GM21423 (cell line): ENCODE results near the gene PABPC1L.

Source experiments
- ATAC-seq: cut with Tn5 transposase; IDR thresholded peaks from one replicate; pipeline ENCODE4 v1.9.1; 2021; ENCODE audit warnings: mild to moderate bottlenecking, moderate library complexity; ENCODE audit not compliant: unreplicated experiment

PABPC1L gene

DNA sequence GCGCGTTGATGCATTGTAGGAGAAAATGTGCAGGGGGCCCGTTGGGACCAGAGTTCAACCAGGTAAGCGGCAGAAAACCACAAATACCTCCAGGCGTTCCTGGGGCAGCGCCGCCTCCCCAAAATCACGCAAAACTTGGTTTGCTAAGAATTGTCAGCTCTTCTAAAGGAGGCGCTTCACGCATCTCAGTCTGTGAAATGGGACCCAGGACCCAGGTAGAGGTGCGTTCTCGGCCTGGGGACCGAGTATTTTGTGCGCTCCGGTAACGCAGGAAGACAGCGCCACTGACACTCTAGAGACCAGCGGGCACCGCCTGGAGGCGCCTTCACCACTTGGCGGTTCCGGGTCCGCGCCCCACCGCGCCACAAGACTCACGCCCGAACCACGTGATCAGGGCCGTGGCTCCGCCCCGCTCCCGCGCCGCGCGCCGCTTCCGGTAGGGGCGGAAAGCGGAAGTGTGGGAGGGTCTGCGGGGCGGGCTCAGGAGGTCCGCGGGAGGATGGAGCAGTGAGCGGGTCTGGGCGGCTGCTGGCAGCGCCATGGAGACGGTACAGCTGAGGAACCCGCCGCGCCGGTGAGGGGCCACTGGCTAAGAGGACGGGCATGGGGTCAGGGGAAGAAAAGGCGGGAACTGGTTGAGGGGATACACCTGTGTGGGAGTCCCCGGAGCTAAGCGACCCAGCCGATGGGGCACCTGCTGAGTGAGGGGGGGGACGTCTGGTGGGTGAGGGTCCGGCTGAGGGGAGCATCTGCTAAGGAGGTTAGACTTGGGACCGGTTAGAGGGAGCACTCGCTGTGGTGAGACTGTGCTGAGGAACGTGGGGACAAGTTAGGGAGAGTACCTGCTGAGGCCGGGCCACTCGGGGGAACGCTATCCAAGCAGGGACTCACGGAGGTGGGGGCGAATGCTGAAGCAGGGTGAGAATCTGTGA is 56.4 kb downstream of the PABPC1L start, which contains the start of gene STK4:
STK4 (plus strand) TSS at position 483 of the 932 bp plus-strand sequence; CDS start at position 540, 57 bp downstream.
- ATAC-seq: peak; percentile 68

DNA sequence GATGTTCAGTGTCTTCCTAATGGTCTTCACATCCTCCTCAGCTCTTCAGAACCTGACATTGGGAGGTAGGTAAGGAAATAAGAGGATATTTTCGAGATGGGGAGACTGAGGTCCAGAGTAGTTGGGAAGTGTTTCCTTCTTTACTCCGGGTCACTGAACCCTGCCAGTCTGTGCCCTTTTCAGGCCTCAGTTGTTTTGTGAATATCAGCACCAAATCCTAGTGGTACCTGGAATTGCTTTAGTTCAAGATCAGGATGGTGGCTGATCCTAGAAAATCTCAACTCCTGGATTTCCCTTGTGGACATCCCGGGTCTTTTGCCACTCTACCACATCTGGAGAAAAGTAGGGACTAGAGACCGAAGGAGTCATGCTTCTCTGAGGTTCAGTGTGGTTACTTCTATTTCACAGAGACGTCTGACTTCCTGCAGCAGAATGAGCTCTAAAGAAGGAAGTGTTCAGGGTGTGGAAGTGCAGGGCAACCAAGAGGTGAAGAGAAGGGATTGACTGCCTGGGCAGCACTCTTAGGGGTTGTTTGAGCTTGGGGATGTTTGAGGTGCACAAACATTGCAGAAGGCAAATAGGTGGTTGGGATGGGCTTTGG is 57.4 kb downstream of the PABPC1L start:
- no peak for ATAC-seq

DNA sequence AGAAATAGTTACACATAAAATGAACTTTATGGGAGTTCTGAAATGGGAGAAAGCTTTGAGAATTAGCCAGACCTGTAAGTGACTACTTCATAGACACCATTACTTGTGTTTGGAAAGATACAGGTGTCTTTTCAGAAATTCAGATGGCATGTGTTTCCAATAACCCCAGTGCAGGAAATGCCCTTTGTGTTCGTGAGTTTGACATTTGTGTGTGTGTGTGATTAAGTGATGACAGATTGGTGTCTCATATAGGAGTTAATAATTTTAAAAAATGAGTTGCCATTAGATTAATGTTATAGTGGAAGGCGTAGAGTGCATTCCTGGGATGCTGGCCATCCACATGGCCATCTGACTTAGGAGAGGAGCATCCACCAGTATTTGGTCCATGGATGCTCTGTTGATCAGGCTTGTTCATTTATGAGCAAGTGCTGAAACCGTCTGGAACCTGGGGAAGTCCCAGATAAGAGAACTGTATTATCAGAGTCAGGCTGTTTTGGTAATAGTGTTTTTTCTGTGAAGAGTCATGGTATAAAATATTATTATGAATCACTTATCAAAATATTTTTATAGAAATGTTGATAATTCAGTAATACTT is 59.5 kb downstream of the PABPC1L start:
- no peak for ATAC-seq

DNA sequence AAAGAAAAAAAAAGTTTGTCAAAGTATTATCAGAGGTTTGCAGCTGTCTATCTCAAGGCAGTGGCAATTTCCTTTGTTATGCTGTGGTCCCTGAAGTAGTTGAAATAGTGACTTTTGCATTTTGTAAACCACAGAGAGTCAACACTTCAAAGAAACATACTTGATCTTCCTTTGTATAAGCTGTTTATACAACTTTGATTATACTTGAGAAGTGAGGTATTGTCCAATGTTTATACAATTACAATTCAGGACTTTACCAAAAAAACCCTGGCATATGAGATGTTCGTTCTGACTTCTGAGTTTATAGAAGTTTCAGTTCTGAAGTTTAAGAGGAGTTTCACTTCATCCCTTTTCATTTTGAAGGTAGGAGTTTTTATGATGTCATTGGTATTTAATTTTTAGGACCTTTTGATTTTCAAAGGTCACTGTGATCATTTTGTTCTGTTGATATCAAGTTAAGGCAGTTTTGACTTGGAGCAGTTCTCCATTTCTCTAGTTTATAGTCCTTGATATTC is 60.4 kb downstream of the PABPC1L start:
- ATAC-seq: no peak

DNA sequence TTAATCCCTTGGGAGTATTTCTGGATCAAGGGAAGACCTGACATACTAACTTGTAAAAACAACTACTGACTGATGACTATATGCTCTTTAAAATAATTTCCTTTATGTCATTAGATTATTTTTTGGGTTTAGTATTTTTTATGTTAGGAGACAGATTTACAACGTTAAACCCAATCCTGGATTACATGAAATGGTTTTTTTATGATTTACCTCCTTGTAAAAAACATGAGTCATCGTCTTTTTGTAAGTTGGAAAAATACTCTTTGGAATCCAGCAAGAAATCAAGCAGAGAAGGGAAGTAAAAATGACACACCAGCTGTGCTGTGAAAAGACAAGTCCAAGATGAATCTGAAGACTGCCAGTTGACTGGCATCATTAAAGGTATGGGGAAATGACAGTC is 63.2 kb downstream of the PABPC1L start:
- no peak for ATAC-seq

DNA sequence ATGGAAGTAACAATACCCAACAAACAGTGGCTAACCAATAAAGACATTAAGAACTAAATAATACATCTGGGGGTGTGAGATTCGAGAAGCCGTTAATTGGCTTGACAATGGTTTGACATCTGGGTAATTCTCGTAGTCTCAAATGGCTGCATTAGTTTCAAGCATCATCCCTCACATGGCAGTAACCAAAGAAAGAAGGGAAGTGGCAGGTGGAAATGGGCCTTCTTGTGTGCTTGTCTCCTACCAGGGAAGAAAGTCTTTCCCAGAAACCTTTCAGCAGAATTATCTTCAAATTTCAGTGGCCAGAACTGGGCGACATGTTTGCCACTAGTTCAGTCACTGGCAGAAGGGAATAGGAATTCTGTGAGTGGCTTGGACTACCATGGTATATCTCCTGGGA is 66.8 kb downstream of the PABPC1L start:
- no peak for ATAC-seq

DNA sequence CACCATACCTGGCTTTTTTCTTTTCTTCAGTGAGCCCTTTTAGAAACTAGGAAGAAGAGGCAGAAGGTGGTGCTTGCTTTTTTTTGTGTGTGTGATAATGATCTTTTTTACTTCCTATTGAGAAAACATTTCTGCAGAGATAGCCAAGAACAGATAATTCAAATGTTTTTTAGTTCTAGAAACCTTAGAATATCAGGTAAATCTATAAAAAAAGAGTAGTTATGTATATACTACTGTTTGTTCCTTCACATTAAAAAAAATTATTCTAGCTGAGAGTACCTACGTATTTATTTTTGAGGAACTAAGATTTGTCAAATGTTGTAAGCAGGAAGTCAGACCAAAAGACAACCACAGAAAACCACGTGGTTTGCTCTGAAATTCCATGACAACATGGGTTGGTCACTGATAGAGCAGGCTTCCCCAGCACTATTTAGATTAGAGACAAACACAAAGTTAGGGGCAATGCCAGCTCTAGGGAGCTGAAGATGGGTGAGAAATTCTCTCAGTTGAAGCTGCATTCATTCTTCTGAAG is 69.3 kb downstream of the PABPC1L start:
- peak; percentile 87 for ATAC-seq

DNA sequence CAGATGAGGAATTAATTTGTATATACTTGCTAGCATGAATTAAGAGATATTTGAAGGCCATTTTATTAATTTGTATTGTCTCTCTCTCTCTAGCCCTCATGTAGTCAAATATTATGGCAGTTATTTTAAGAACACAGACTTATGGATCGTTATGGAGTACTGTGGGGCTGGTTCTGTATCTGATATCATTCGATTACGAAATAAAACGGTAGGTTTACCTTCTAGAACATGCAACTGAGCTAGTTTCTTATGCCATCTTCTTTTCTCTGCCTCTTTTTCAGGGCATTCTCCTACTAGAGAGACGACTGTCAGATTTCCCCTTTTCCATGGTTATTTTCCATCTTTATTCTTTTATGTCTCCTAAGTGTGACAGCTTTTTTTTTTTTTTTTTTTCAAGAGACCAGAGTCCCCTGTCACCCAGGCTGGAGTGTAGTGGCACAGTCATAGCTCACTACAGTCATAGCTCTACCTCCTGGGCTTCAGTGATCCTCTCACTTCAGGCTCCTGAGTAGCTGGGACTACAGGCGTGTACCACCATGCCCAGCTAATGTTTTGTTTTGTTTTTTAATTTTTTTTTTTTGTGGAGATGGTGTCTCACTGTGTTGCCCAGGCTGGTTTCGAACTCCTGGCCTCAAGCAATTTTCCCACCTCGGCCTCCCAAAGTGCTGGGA is 72.0 kb downstream of the PABPC1L start:
- ATAC-seq: no peak

DNA sequence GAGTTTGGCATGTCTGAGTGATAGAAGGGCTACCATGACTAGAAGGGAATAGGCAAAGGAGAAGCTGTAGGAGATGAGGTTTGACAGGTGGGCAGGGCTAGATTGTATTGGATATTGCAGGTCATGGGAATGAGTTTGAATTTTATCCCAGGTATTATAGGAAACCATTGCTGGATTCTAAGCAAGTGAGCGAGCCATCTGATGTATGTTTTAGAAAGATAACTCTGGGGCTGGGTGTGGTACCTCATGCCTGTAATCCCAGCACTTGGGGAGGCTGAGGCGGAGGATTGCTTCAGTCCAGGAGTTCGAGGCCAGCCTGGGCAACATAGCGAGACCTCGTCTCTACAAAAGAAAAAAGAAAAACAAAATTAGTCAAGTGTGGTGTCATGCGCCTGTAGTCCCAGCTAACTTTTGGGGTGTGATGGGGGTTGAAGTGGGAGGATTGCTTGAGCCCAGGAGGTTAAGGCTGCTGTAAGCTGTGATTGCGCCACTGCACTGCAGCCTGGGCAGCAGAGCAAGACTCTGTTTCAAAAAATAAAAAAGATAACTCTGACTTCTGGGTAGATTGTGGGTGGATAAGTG is 73.3 kb downstream of the PABPC1L start:
- ATAC-seq: no peak

DNA sequence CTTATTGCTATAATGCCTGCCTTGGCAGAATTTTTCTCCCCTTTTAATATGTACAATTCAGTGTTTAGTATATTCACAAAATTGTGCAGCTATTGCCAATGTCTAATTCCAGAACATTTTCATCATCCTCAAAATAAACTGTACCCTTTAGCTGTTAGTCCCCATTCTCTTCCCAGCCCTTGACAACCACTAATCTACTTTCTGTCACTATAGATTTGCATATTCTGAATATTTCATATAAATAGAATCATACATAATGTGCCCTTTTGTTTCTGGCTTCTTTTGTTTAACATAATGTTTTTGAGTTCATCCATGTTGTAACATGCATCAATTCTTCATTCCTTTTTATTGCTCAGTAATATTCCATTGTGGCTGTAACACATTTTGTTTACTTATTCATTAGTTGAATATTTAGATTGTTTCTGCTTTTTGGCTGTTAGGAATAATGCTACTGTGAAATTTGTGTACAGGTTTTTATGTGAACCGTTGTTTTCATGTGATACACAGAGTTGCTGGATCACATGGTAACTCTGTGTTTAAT is 78.8 kb downstream of the PABPC1L start:
- no peak for ATAC-seq
